ENCODE data around the gene CAV2. TPM values are rescaled to one million over a fixed set of nuclear protein-coding genes. Genes with fewer than 3 reads are reported as not detected.
A peak's percentile ranks its signal among the peaks of the same experiment; 100 is the strongest.

Gene CAV2
- not detected for total RNA-seq

GRCh38 chr7:116499168-116500077, at the start of gene CAV2:
Gene CAV2 (plus strand): TSS chr7:116499738. CDS start chr7:116499782, 44 bp downstream.
- DNase-seq: peak; percentile 31
- CTCF ChIA-PET: interaction anchor here (1.9 kb wide), 1 partner anchor 27 kb away, joined by 4 read pairs; no protein-coding TSS in a partner anchor
- ATAC-seq: no peak
- Mint-ChIP-seq H3K27ac (no peak within 1 kb of the TSS), H3K4me3 (peak within 1 kb of the TSS; percentile 43), H3K27me3 (peaks cover 47% of the 10 kb centered on the region), H3K9me3 (ENCODE audit: low read depth) (peaks cover 2% of the 10 kb centered on the region), H3K36me3 (ENCODE audit: low read depth) (no peaks in the 10 kb centered on the region), H3K4me1 (peaks cover 10% of the 10 kb centered on the region)
- POLR2A ChIA-PET: no interaction called here
- intact Hi-C loops (cut with DNase I, micrococcal nuclease): loop anchor here in 1 of 2 experiments (1.0 to 5.0 kb wide), 2 partner anchors 27 to 88 kb away; no protein-coding TSS in a partner anchor

- Mint-ChIP-seq H3K27me3 (peaks cover 9% of the 10 kb centered on the region), H3K9me3 (ENCODE audit: low read depth) (no peaks in the 10 kb centered on the region), H3K36me3 (ENCODE audit: low read depth) (no peaks in the 10 kb centered on the region), H3K4me1 (no peaks in the 10 kb centered on the region), H3K4me3 (no peak overlapping the region), H3K27ac (no peak overlapping the region)
- ATAC-seq (no peak), DNase-seq (no peak)
- ChIA-PET POLR2A (no interaction called here), CTCF (interaction anchor here (0.7 kb wide), 1 partner anchor 70 kb away, joined by 3 read pairs; no protein-coding TSS in a partner anchor)
- intact Hi-C loops (cut with DNase I, micrococcal nuclease): no loop called here
Observed at GRCh38 chr7:116449950-116450349, 49.6 kb upstream of the CAV2 start.

GRCh38 chr7:116451957-116452729, 47.4 kb upstream of the CAV2 start:
- H3K4me3 Mint-ChIP-seq: no peak overlapping the region
- POLR2A ChIA-PET: no interaction called here
- CTCF ChIA-PET: interaction anchor here (1.5 kb wide), 1 partner anchor 137 kb away, joined by 4 read pairs; no protein-coding TSS in a partner anchor
- ATAC-seq (no peak), DNase-seq (no peak)
- no peaks in the 10 kb centered on the region for H3K9me3 Mint-ChIP-seq (ENCODE audit: low read depth)
- H3K36me3 Mint-ChIP-seq (ENCODE audit: low read depth): no peaks in the 10 kb centered on the region
- peaks cover 4% of the 10 kb centered on the region for H3K27me3 Mint-ChIP-seq
- no peak overlapping the region for H3K27ac Mint-ChIP-seq
- no peaks in the 10 kb centered on the region for H3K4me1 Mint-ChIP-seq
- intact Hi-C loops (cut with DNase I, micrococcal nuclease): no loop called here

- no peak overlapping the region for H3K27ac Mint-ChIP-seq
- DNase-seq: no peak
- H3K9me3 Mint-ChIP-seq (ENCODE audit: low read depth): no peaks in the 10 kb centered on the region
- no peak overlapping the region for H3K4me3 Mint-ChIP-seq
- CTCF ChIA-PET: no interaction called here
- no peaks in the 10 kb centered on the region for H3K27me3 Mint-ChIP-seq
- no peaks in the 10 kb centered on the region for H3K4me1 Mint-ChIP-seq
- intact Hi-C loops (cut with DNase I, micrococcal nuclease): no loop called here
- H3K36me3 Mint-ChIP-seq (ENCODE audit: low read depth): no peaks in the 10 kb centered on the region
- no peak for ATAC-seq
- POLR2A ChIA-PET: no interaction called here
Observed at GRCh38 chr7:116454377-116454776, 45.2 kb upstream of the CAV2 start.

GRCh38 chr7:116455009-116455408, 44.5 kb upstream of the CAV2 start:
- H3K9me3 Mint-ChIP-seq (ENCODE audit: low read depth): no peaks in the 10 kb centered on the region
- CTCF ChIA-PET: interaction anchor here (0.7 kb wide), 1 partner anchor 465 kb away, joined by 4 read pairs; no protein-coding TSS in a partner anchor
- intact Hi-C loops (cut with DNase I, micrococcal nuclease): no loop called here
- no peak overlapping the region for H3K4me3 Mint-ChIP-seq
- ATAC-seq (no peak), DNase-seq (no peak)
- POLR2A ChIA-PET: no interaction called here
- no peaks in the 10 kb centered on the region for H3K4me1 Mint-ChIP-seq
- no peak overlapping the region for H3K27ac Mint-ChIP-seq
- H3K36me3 Mint-ChIP-seq (ENCODE audit: low read depth): no peaks in the 10 kb centered on the region
- no peaks in the 10 kb centered on the region for H3K27me3 Mint-ChIP-seq

- POLR2A ChIA-PET: no interaction called here
- no peaks in the 10 kb centered on the region for H3K4me1 Mint-ChIP-seq
Observed at GRCh38 chr7:116455499-116455898, 44.0 kb upstream of the CAV2 start.

GRCh38 chr7:116461500-116461899, 38.0 kb upstream of the CAV2 start:
- ChIA-PET POLR2A (no interaction called here), CTCF (no interaction called here)

More at GRCh38 chr7:116455499-116455898, 44.0 kb upstream of the CAV2 start:
- Mint-ChIP-seq H3K36me3 (ENCODE audit: low read depth) (no peaks in the 10 kb centered on the region), H3K4me3 (no peak overlapping the region), H3K27me3 (no peaks in the 10 kb centered on the region), H3K9me3 (ENCODE audit: low read depth) (no peaks in the 10 kb centered on the region), H3K27ac (no peak overlapping the region)
- ATAC-seq: no peak
- no peak for DNase-seq
- intact Hi-C loops (cut with DNase I, micrococcal nuclease): no loop called here
- CTCF ChIA-PET: interaction anchor here (0.7 kb wide), 1 partner anchor 466 kb away, joined by 4 read pairs; no protein-coding TSS in a partner anchor

GRCh38 chr7:116463956-116464355, 35.6 kb upstream of the CAV2 start:
- DNase-seq: no peak
- H3K36me3 Mint-ChIP-seq (ENCODE audit: low read depth): no peaks in the 10 kb centered on the region
- ChIA-PET POLR2A (no interaction called here), CTCF (no interaction called here)
- no peak overlapping the region for H3K4me3 Mint-ChIP-seq
- no peak for ATAC-seq
- peaks cover 3% of the 10 kb centered on the region for H3K27me3 Mint-ChIP-seq
- intact Hi-C loops (cut with DNase I, micrococcal nuclease): no loop called here
- H3K9me3 Mint-ChIP-seq (ENCODE audit: low read depth): no peaks in the 10 kb centered on the region
- H3K4me1 Mint-ChIP-seq: no peaks in the 10 kb centered on the region
- no peak overlapping the region for H3K27ac Mint-ChIP-seq

More at GRCh38 chr7:116461500-116461899, 38.0 kb upstream of the CAV2 start:
- Mint-ChIP-seq H3K36me3 (ENCODE audit: low read depth) (no peaks in the 10 kb centered on the region), H3K4me3 (no peak overlapping the region), H3K27me3 (peaks cover 3% of the 10 kb centered on the region), H3K9me3 (ENCODE audit: low read depth) (no peaks in the 10 kb centered on the region), H3K4me1 (no peaks in the 10 kb centered on the region), H3K27ac (no peak overlapping the region)
- intact Hi-C loops (cut with DNase I, micrococcal nuclease): no loop called here
- no peak for DNase-seq
- ATAC-seq: no peak

GRCh38 chr7:116464375-116464774, 35.2 kb upstream of the CAV2 start:
- Mint-ChIP-seq H3K36me3 (ENCODE audit: low read depth) (no peaks in the 10 kb centered on the region), H3K27me3 (peaks cover 3% of the 10 kb centered on the region), H3K9me3 (ENCODE audit: low read depth) (no peaks in the 10 kb centered on the region), H3K4me1 (no peaks in the 10 kb centered on the region), H3K4me3 (no peak overlapping the region), H3K27ac (no peak overlapping the region)
- ChIA-PET POLR2A (no interaction called here), CTCF (no interaction called here)
- DNase-seq (no peak), ATAC-seq (no peak)
- intact Hi-C loops (cut with DNase I, micrococcal nuclease): no loop called here

- H3K9me3 Mint-ChIP-seq (ENCODE audit: low read depth): no peaks in the 10 kb centered on the region
Observed at GRCh38 chr7:116465125-116465524, 34.4 kb upstream of the CAV2 start.

GRCh38 chr7:116468534-116468933, 31.0 kb upstream of the CAV2 start:
- H3K4me1 Mint-ChIP-seq: no peaks in the 10 kb centered on the region
- no peak overlapping the region for H3K4me3 Mint-ChIP-seq
- H3K36me3 Mint-ChIP-seq (ENCODE audit: low read depth): no peaks in the 10 kb centered on the region
- peaks cover 13% of the 10 kb centered on the region for H3K27me3 Mint-ChIP-seq
- ChIA-PET CTCF (no interaction called here), POLR2A (no interaction called here)
- no peak overlapping the region for H3K27ac Mint-ChIP-seq
- intact Hi-C loops (cut with DNase I, micrococcal nuclease): no loop called here
- ATAC-seq (no peak), DNase-seq (no peak)
- no peaks in the 10 kb centered on the region for H3K9me3 Mint-ChIP-seq (ENCODE audit: low read depth)

More at GRCh38 chr7:116465125-116465524, 34.4 kb upstream of the CAV2 start:
- H3K36me3 Mint-ChIP-seq (ENCODE audit: low read depth): no peaks in the 10 kb centered on the region
- ATAC-seq (no peak), DNase-seq (no peak)
- no peak overlapping the region for H3K4me3 Mint-ChIP-seq
- POLR2A ChIA-PET: no interaction called here
- CTCF ChIA-PET: no interaction called here
- peaks cover 6% of the 10 kb centered on the region for H3K27me3 Mint-ChIP-seq
- intact Hi-C loops (cut with DNase I, micrococcal nuclease): no loop called here
- no peak overlapping the region for H3K27ac Mint-ChIP-seq
- no peaks in the 10 kb centered on the region for H3K4me1 Mint-ChIP-seq

Data from activated CD4-positive, alpha-beta T cell treated with anti-CD3 and anti-CD28 coated beads for 36 hours (primary cell).